KMS-11 (cell line): Measurements from ENCODE around the gene C1QL3.

Source experiments
- H2AFZ ChIP-seq: fragments of 200-600 bp; sonication (generic); 2 replicates; pipeline ENCODE4 v1.6.1; 2016; ENCODE audit warnings: antibody characterized with exemption, mixed run types, low read depth
- H3K27ac ChIP-seq: fragments of 200-600 bp; sonication (generic); 2 replicates; pipeline ENCODE4 v1.6.1; 2016; ENCODE audit warnings: mild to moderate bottlenecking, mixed run types
- H3K27me3 ChIP-seq: fragments of 200-600 bp; sonication (generic); 2 replicates; pipeline ENCODE4 v1.6.1; 2017; ENCODE audit warnings: mild to moderate bottlenecking, low read depth, mixed run types, moderate library complexity; ENCODE audit not compliant: insufficient read depth
- H3K36me3 ChIP-seq: fragments of 200-600 bp; sonication (generic); 2 replicates; pipeline ENCODE4 v1.6.1; 2017; ENCODE audit warnings: mild to moderate bottlenecking, mixed run types; ENCODE audit not compliant: insufficient read depth
- H3K4me1 ChIP-seq: fragments of 200-600 bp; sonication (generic); 2 replicates; pipeline ENCODE4 v1.6.1; 2016; ENCODE audit warnings: mild to moderate bottlenecking, low read depth, mixed run types; ENCODE audit not compliant: poor library complexity, severe bottlenecking
- H3K4me2 ChIP-seq: fragments of 200-600 bp; sonication (generic); 2 replicates; pipeline ENCODE4 v1.7.0; 2016; ENCODE audit warnings: mild to moderate bottlenecking, mixed run types
- H3K4me3 ChIP-seq: fragments of 200-600 bp; sonication (generic); IDR thresholded peaks from 2 replicates; pipeline ENCODE4 v1.6.1; 2017; ENCODE audit warnings: low read depth, low read length, mixed read lengths; ENCODE audit not compliant: insufficient read depth
- H3K79me2 ChIP-seq: fragments of 200-600 bp; sonication (generic); 2 replicates; pipeline ENCODE4 v1.6.1; 2016; ENCODE audit warnings: low read depth, mixed run types; ENCODE audit not compliant: insufficient read depth
- H3K9ac ChIP-seq: fragments of 200-600 bp; sonication (generic); 2 replicates; pipeline ENCODE4 v1.6.1; 2016; ENCODE audit warnings: mild to moderate bottlenecking, mixed run types
- H4K20me1 ChIP-seq: fragments of 200-600 bp; sonication (generic); 2 replicates; pipeline ENCODE4 v1.6.1; 2016; ENCODE audit warnings: mild to moderate bottlenecking, mixed run types; ENCODE audit not compliant: insufficient read depth
- TF ChIP-seq, protein P1 (sequence below): fragments of 200-600 bp; sonication (generic); conservative IDR thresholded peaks from 2 replicates; pipeline ENCODE4 v1.6.1; 2017; ENCODE audit warnings: low read depth, mild to moderate bottlenecking, antibody characterized with exemption, low read length, moderate library complexity, mixed read lengths

C1QL3 gene

DNA sequence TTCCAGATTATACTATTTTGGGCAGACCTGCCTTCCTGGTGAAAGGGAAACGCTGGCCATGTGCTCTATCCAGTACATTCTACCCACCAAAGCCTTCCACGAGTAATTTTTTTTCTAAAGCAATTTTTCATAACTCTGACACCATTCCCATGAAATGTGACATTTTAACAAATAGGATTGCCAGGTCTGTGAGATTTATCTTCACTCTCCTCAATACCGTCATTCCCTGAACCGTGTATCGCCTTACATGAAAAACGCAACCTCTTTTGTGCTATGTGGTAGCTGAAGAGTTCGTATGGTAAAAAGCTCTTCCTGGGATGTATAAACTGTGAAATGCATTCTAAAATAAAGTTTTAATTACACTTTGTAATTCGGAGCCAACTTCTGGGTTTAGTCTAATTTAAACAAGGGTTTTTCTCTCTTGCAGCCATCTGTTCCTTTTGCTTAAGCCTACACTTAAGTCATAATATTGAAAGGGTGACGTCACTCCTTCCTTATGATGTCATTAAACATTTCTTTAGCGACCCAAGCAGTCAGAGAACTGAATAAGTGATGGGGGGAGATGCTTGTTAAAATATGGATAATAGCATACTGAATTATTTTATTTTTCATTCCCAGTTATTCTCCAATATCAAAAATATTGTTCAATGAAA is 27.7 kb downstream of the C1QL3 start:
- Histone ChIP-seq H3K27me3 (no peaks in the 10 kb centered on the region), H3K36me3 (peaks cover 6% of the 10 kb centered on the region; the same call in 1 of the 2 replicates), H3K4me1 (no peaks in the 10 kb centered on the region), H3K4me2 (no peak overlapping the region), H2AFZ (no peak overlapping the region), H3K9ac (no peak overlapping the region), H4K20me1 (no peaks in the 10 kb centered on the region), H3K4me3 (no peak overlapping the region), H3K79me2 (no peaks in the 10 kb centered on the region), H3K27ac (no peak overlapping the region)
- TF ChIP-seq, protein P1, sequence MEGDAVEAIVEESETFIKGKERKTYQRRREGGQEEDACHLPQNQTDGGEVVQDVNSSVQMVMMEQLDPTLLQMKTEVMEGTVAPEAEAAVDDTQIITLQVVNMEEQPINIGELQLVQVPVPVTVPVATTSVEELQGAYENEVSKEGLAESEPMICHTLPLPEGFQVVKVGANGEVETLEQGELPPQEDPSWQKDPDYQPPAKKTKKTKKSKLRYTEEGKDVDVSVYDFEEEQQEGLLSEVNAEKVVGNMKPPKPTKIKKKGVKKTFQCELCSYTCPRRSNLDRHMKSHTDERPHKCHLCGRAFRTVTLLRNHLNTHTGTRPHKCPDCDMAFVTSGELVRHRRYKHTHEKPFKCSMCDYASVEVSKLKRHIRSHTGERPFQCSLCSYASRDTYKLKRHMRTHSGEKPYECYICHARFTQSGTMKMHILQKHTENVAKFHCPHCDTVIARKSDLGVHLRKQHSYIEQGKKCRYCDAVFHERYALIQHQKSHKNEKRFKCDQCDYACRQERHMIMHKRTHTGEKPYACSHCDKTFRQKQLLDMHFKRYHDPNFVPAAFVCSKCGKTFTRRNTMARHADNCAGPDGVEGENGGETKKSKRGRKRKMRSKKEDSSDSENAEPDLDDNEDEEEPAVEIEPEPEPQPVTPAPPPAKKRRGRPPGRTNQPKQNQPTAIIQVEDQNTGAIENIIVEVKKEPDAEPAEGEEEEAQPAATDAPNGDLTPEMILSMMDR = no peak

DNA sequence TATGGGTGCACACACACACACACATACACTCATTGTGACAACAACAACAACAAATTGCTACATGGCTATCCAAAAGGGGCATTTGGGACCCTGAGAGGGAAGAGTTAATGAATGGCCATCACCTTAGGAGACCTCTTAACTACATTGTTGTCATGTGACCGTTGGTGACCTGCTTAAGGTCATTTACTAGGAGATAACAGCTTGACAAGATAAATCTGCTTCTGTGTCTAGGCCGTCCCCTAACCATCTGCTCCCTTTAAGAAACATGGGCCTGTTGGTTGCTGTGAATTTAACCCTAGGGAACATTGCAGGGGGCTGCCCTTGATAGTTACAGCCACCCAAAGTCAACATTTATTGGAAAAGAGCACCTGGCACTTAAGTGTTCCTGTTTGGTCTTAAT is 29.7 kb downstream of the C1QL3 start:
- no peak overlapping the region for H3K4me3 ChIP-seq
- no peaks in the 10 kb centered on the region for H4K20me1 ChIP-seq
- no peak overlapping the region for H3K9ac ChIP-seq
- H3K27me3 ChIP-seq = no peaks in the 10 kb centered on the region
- H3K27ac ChIP-seq = no peak overlapping the region
- H3K36me3 ChIP-seq = peaks cover 6% of the 10 kb centered on the region; the same call in 1 of the 2 replicates
- no peak overlapping the region for H2AFZ ChIP-seq
- no peaks in the 10 kb centered on the region for H3K79me2 ChIP-seq
- TF ChIP-seq, protein P1 = no peak
- no peaks in the 10 kb centered on the region for H3K4me1 ChIP-seq
- no peak overlapping the region for H3K4me2 ChIP-seq

DNA sequence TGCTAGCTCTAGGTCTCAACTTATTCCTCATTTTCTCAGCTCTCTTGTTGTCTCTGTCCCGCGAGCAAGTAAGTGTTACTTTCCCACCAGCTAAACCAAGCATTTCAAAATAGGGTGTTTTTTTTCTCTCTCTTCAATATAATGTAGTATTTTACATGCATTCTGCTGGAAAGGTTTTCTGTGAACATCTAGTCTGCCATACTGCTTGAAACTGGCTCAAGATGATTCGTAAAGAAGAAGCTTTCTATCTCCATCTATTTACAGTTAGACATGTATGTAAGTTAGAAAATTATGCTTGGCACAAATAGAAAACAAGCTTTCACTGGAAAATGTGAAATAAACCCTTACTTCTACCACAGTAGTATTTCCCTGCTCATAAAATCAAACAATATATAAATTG is 31.2 kb downstream of the C1QL3 start:
- no peak overlapping the region for H3K27ac ChIP-seq
- H4K20me1 ChIP-seq = no peaks in the 10 kb centered on the region
- H3K36me3 ChIP-seq = peaks cover 6% of the 10 kb centered on the region; the same call in 1 of the 2 replicates
- H3K4me1 ChIP-seq = no peaks in the 10 kb centered on the region
- TF ChIP-seq, protein P1 = no peak
- no peaks in the 10 kb centered on the region for H3K79me2 ChIP-seq
- H3K9ac ChIP-seq = no peak overlapping the region
- H2AFZ ChIP-seq = no peak overlapping the region
- H3K27me3 ChIP-seq = no peaks in the 10 kb centered on the region
- no peak overlapping the region for H3K4me3 ChIP-seq
- no peak overlapping the region for H3K4me2 ChIP-seq

DNA sequence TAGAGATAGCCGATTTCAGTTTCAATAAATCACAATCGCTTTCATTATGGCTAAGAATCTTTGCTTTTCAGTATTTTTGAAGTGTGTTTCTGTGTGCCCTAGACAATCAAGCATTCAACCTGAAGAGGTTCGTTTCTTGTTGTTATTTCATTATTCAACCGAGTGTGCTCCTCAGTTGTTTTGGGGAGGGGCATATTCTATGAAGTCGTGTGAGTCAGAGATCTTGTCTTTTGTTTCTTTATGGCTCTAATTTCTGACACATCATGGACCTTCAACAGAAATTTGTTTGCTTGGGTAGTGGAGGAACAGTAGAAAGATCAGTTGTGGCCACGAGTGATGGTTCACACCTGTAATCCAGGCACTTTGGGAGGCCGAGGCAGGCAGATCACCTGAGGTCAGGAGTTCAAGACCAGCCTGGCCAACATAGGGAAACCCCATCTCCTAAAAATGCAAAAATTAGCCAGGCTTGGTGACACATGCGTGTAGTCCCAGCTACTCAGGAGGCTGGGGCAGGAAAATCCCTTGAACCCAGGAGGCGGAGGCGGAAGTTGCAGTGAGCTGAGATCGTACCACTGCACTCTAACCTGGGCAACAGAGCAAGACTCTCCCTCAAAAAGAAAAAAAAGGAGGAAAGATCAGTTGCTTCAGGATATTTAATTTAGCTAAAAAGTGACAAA is 38.3 kb downstream of the C1QL3 start:
- H3K4me3 ChIP-seq = no peak overlapping the region
- no peaks in the 10 kb centered on the region for H3K4me1 ChIP-seq
- no peaks in the 10 kb centered on the region for H4K20me1 ChIP-seq
- H2AFZ ChIP-seq = no peak overlapping the region
- H3K27ac ChIP-seq = no peak overlapping the region
- H3K9ac ChIP-seq = no peak overlapping the region
- H3K36me3 ChIP-seq = no peaks in the 10 kb centered on the region; the same call in 1 of the 2 replicates
- no peak overlapping the region for H3K4me2 ChIP-seq
- H3K27me3 ChIP-seq = no peaks in the 10 kb centered on the region
- H3K79me2 ChIP-seq = no peaks in the 10 kb centered on the region
- TF ChIP-seq, protein P1 = no peak
